Transverse colon (tissue), 4 donors: ENCODE results near the gene TIMM17A.

Experiments used
- EP300 ChIP-seq: sonication (generic); formaldehyde crosslinking; IDR thresholded peaks from one replicate; pipeline ENCODE4 v1.6.1; 2017; ENCODE audit warnings: antibody characterized with exemption, low read depth
- POLR2AphosphoS5 ChIP-seq, 3 donors: sonication (generic); formaldehyde crosslinking; IDR thresholded peaks; one replicate each; pipeline ENCODE4 v1.6.1; 2016; ENCODE audit warnings: antibody characterized with exemption in 3 of 3
- TF ChIP-seq, protein P1 (sequence below), 5 experiments: fragments of 200-600 bp in 3 of 5; fragments of 450-650 bp in 2 of 5; sonication (generic) in 3 of 5; IDR thresholded peaks; 1 replicate in 2 of 5; 2 replicates in 3 of 5; pipeline ENCODE4 v1.5.1; 2016 to 2017; ENCODE audit warnings: antibody characterized with exemption in 5 of 5, inconsistent platforms in 3 of 5, mild to moderate bottlenecking in 2 of 5, moderate library complexity in 1 of 5

GRCh38 chr1:201921952-201922558 lies 33.2 kb upstream of the TIMM17A start:
- TF ChIP-seq, protein P1, sequence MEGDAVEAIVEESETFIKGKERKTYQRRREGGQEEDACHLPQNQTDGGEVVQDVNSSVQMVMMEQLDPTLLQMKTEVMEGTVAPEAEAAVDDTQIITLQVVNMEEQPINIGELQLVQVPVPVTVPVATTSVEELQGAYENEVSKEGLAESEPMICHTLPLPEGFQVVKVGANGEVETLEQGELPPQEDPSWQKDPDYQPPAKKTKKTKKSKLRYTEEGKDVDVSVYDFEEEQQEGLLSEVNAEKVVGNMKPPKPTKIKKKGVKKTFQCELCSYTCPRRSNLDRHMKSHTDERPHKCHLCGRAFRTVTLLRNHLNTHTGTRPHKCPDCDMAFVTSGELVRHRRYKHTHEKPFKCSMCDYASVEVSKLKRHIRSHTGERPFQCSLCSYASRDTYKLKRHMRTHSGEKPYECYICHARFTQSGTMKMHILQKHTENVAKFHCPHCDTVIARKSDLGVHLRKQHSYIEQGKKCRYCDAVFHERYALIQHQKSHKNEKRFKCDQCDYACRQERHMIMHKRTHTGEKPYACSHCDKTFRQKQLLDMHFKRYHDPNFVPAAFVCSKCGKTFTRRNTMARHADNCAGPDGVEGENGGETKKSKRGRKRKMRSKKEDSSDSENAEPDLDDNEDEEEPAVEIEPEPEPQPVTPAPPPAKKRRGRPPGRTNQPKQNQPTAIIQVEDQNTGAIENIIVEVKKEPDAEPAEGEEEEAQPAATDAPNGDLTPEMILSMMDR (IDR thresholded peaks at IDR 0.05): no peak
- no peak for TF ChIP-seq EP300
- TF ChIP-seq POLR2AphosphoS5 (IDR thresholded peaks at IDR 0.05): no peak
